Parietal lobe (tissue), 1 donor: ENCODE measurements around the gene STAC2. TPM values are rescaled to one million over a fixed set of nuclear protein-coding genes. Genes with fewer than 3 reads are reported as not detected.

ENCODE experiments used
- total RNA-seq: library from RNA; depleted of rRNA; stranded (reverse); fragments of >200 nt; gene quantifications from one replicate; pipeline ENCODE4 v1.2.3, GENCODE V29; 2014

The STAC2 gene
- total RNA-seq: 0.94 TPM

DNA sequence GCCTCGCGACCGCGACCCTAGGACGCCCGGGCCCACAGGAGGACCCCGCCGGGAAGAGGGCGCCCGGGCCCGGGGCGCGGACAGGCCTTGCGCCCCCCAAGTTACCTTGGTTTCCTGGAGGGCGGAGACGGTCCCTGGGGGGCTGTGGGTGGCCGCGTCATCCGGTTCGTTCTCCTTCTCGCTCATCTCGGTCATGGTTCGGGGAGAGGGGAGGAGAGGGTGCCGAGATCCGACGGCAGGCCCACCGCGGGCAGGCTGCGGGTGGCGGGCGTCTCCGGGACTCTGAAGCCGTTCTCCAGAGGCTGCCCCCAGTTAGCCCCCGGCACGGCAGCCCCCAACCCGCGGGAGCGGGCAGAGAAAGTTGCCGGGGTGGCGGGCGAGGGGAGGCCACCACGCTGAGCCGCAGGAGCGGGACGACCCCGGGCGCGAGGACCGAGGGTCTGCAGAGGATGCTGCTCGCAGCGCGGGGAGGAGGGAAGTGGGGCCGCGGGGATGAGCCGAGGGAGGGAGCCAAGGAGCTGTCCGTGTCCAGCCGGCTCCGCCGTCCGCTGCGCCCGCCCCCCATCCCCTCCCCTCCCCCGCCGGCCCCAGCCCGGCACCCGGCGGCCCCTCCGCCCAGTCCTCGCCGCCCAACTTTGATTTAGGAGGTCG is at the start of gene STAC2:
Gene STAC2 (minus strand): TSS at position 638 of the 651 bp plus-strand sequence. CDS start 443 bp downstream, at position 195.

GRCh38 chr17:39200070-39200879 is 25.5 kb downstream of the STAC2 start, which contains the start of gene RPL19:
RPL19 (plus strand) TSS chr17:39200283; CDS start chr17:39200345, 62 bp downstream.

GRCh38 chr17:39197380-39198185 is 28.2 kb downstream of the STAC2 start, which contains the start of gene CACNB1:
CACNB1 (minus strand) TSS chr17:39197669; CDS start chr17:39197495, 174 bp downstream.

GRCh38 chr17:39165841-39166349 is 59.9 kb downstream of the STAC2 start, which contains the start of gene ARL5C:
ARL5C (minus strand) TSS chr17:39166161; CDS start chr17:39165760, 401 bp downstream.

Other genes with a start within 250 kb of the STAC2 start
- 10.3 TPM for gene PLXDC1, start 74.3 kb downstream of the STAC2 start, total RNA-seq
- not detected for gene ARL5C, start 59.8 kb downstream of the STAC2 start, total RNA-seq
- 37.9 TPM for gene CACNB1, start 28.3 kb downstream of the STAC2 start, total RNA-seq
- gene RPL19, start 25.7 kb downstream of the STAC2 start, total RNA-seq: 1,110 TPM
- 37.2 TPM for gene FBXL20, start 175.7 kb upstream of the STAC2 start, total RNA-seq
- 41.0 TPM for gene MED1, start 225.3 kb upstream of the STAC2 start, total RNA-seq
- 54.1 TPM for gene CDK12, start 235.5 kb upstream of the STAC2 start, total RNA-seq